ACHN (cell line): ENCODE results near the gene ALDH9A1.
"Not testable (repeated sequence)": the region's sequence is repeated elsewhere in the genome, so short reads cannot be mapped to it uniquely, and the experiment has no call there.

ENCODE experiments used
- DNase-seq: peaks from one replicate; pipeline ENCODE4 v3.0.0-alpha.2; 2015
- in situ Hi-C: cut with HindIII; loops from 2 replicates; pipeline ENCODE4 v1.10.0; 2017; ENCODE audit warnings: low sequenced_read_pairs, low pct_ligation_motif_present, low pct_unique_long_range_greater_than_20kb

Gene ALDH9A1

DNA sequence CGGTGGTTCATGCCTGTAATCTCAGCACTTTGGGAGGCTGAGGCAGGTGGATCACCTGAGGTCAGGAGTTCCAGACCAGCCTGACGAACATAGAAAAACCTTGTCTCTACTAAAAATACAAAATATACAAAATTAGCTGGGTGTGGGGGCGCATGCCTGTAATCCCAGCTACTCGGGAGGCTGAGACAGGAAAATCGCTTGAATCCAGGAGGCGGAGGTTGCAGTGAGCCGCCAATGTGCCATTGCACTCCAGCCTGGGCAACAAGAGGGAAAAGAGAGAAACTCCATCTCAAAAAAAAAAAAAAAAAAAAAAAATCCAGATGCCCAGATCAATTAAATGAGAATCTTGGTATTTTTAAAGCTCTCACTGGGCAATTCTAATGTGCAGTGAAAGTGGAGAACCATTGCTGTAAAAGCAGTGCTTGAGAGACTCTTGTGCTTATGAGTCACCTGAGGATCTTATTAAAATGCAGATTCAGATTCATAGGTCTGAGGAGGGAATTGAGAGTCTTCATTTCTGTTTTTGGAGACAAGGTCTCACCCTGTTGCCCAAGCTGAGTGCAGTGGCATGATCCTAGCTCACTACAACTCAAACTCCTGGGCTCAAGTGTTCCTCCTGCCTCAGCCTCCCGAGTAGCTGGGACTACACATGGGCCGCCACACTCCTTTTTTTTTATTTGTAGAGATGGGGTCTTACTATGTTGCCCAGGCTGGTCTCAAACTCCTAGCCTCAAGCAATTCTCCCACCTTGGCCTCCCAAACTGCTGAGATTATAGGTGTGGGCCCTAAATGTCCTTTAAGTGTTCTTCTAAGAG lies 39.4 kb downstream of the ALDH9A1 start:
- DNase-seq, in situ Hi-C loops: not testable (repeated sequence)

DNA sequence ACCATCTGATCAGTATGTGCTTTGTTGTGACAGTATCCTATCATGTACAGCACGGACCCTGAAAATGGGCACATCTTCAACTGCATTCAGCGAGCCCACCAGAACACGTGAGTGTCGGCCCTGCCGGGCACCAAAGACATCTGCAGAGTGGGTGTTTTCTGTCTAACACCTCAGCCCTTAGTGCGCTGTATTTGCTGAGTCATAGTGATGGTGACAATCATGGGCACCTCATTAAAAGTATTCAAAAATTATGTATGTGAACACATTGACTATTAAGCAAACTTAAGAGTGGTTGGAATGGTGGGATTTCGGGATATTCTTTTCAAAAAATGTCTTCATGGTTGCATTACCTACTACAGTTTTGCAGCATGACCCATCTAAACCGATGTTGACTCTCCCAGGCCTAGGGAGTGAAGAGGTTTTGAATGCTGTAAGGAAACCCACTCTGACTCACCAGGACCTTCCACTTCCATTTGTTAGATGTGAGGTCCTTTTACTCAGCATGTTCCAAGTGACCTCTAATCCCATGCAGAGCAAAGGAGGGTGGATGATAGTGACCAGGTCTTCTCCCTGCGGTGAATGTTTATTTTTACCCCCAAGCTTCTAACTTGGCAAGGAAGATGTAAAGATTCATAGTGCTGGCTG lies 47.3 kb downstream of the ALDH9A1 start:
- DNase-seq, result no peak
- in situ Hi-C loops, result no loop called here

- DNase-seq, result no peak
- in situ Hi-C loops, result no loop called here
Observed at GRCh38 chr1:165648919-165649572, 49.3 kb downstream of the ALDH9A1 start.

GRCh38 chr1:165647970-165648369 lies 50.4 kb downstream of the ALDH9A1 start:
- in situ Hi-C loops, result no loop called here
- no peak for DNase-seq

GRCh38 chr1:165647517-165647916 lies 50.8 kb downstream of the ALDH9A1 start:
- in situ Hi-C loops, result no loop called here
- no peak for DNase-seq

DNA sequence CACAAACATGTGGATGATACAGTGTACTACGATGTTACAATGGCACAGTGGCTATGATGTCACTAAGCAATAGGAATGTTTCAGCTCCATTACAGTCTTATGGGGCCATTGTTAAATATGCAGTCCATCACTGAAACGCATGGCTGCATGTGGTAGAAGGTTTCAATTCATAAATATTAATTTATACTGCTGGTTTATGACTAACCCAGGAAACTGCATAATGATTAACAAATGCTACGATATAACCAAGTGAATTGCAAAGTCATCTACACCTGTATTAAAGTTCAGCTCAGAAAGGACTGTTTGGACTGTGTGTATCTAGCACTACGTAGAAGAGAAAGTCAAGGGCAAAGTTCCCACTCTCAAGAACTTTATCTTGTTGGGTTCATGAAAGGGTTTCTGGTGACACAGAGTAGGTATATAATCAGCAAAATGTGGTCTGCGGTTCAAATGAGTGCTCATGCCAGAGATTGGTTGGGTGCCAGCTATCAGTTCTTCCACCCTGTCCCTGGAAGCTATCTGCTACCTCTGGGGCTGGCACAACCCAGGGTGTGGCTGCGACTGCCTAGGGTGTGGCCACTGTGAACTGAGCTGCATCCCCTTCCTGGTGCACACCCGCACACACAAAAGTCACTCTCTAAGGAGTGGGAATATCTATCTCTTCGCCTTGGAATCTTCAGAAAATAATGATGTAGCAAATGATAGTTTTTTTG lies 52.6 kb downstream of the ALDH9A1 start:
- peak; percentile 71 for DNase-seq
- in situ Hi-C loops, result no loop called here

GRCh38 chr1:165644064-165644735 lies 54.2 kb downstream of the ALDH9A1 start:
- in situ Hi-C loops, result no loop called here
- no peak for DNase-seq

- DNase-seq, result no peak
- in situ Hi-C loops, result no loop called here
Observed at GRCh38 chr1:165641231-165641987, 57.0 kb downstream of the ALDH9A1 start.

DNA sequence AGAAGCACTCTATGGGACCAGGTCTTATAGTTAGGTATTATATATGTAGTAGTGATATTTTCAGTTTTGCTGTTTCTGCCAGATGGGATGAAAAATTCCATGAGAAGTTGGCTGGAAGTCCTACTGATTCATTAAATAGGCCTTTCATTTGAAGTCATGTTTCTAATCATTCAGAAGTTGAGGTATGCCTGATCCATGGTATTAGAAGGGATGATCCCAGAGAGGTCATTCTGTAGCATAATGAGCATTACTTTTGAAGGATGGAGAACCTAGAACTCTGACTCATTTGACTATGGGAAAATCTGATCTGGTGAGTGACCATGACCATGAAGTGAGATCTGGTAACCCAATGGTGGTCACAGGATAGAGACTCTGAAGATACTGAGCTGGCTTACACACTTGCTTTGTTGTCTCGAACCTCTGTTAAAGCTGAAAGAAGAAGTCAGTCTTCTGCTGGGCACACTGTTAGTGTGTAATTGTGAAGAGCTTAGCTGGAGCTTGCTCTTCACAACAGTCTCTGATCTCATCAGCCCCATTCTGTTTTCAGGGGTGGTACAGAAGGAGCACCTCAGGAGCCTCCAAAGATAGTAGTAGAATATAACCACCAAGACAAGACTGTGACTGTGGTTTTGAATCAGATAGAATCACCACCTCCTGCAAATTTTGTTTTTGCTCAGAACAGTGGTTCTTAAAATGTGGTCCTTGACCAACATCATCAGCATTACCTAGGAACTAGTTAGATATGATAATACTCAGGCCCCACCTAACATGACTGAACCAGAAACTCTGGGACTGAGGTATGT lies 58.3 kb downstream of the ALDH9A1 start:
- no peak for DNase-seq
- in situ Hi-C loops, result no loop called here

- DNase-seq, in situ Hi-C loops: not testable (repeated sequence)
Observed at GRCh38 chr1:165638211-165638610, 60.2 kb downstream of the ALDH9A1 start.

GRCh38 chr1:165637427-165637826 lies 60.9 kb downstream of the ALDH9A1 start:
- no peak for DNase-seq
- in situ Hi-C loops, result no loop called here

DNA sequence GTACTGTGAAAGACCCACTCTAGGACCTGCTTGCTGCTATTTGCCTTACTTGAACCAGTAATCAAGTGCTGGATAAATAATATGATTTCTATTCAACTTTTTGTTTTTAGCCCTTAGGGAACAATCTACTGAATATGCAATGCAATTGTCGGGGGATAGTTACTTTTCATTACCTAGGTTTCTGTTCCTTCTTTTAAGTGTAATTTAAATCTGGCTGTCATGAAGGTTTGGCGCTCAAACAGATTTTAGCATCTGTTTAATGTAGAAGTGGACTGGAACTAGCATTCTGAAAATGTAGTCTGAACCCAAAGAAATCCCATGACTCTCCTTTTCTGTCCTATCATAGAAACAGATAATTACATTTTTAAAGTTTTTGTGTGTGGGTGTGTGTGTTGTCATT lies 62.5 kb downstream of the ALDH9A1 start:
- in situ Hi-C loops, result no loop called here
- no peak for DNase-seq

DNA sequence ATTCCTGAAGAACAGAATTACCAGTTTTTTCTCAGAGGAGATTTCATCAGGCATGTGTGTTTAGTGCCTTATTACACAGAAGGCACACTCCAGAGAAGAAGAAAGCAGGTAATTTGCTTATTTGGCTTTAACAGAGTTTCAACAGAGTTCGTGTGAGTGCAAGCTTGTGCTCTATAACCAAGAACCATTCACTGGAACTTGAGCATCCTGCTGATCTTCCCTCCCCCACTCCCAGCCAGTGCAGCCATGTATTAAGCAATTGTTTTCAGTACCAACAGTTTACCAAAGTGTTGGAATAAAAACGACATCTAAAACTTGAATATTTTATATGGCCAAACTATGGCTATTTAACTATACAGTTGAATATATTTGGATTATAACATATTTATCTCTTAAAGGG lies 63.0 kb downstream of the ALDH9A1 start:
- in situ Hi-C loops, result no loop called here
- no peak for DNase-seq

DNA sequence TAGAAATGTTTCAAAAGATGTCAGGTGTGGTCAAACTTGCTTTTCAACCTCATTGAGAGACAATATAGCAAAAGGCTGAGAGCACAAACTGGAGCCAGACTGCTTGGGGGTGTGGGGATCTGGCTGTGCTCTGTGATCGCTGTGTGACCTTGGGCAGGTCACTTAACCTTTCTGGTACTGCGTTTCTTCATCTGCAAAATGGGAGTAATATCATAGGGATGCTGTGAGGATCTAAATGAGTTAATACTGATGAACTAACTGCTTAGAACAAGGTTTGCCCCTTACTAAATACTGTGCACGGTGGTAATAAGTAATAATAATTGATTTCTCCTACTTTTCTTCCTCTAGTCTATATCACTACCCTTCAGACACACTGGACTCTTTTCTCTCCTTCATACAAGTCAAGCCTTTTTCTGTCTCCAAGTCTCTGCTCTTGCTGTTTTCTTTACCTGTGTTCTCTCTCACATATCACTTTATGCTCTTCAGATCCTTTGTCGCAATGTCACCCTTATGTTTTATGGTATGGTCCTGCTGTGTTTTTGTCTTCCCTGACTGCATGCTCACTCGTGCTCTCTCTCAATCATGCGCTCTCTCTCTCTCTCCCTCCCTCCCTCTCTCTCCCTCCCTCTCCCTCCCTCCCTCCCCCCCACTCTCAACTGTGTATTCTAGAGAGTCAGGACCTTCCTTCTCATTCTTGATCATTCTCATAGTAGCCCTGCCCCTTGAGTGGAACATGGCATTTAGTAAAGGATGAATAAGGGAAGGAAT lies 64.0 kb downstream of the ALDH9A1 start:
- in situ Hi-C loops, result no loop called here

GRCh38 chr1:165633614-165634013 lies 64.7 kb downstream of the ALDH9A1 start:
- DNase-seq, result peak; percentile 60
- in situ Hi-C loops, result no loop called here

More for the DNA sequence above, 64.0 kb downstream of the ALDH9A1 start:
- DNase-seq, result no peak

- in situ Hi-C loops, result no loop called here
Observed at GRCh38 chr1:165632491-165632890, 65.9 kb downstream of the ALDH9A1 start.

DNA sequence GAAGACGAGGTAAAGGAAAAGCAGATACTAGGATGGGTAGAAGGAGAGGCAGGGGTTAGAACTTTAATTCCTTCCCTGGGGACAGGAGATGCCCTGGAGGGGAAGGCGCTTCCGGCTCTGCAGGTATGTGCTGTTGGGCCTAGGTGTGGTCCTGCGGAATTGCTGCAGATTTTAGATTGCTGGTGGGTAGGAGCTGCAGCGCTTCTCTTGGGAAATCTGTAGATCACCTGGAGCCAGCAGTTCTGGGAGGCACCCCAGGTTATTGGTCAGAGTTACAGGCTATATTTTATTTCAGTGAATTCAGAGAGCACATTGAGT lies 66.3 kb downstream of the ALDH9A1 start:
- in situ Hi-C loops, result no loop called here
- DNase-seq, result no peak

More at GRCh38 chr1:165632491-165632890, 65.9 kb downstream of the ALDH9A1 start:
- no peak for DNase-seq
